HG03565 (cell line): Measurements from ENCODE around the gene RAB11A.

Experiments used
- ATAC-seq: cut with Tn5 transposase; IDR thresholded peaks from one replicate; pipeline ENCODE4 v1.9.1; 2021; ENCODE audit warnings: mild to moderate bottlenecking, moderate library complexity; ENCODE audit not compliant: unreplicated experiment

The RAB11A gene

DNA sequence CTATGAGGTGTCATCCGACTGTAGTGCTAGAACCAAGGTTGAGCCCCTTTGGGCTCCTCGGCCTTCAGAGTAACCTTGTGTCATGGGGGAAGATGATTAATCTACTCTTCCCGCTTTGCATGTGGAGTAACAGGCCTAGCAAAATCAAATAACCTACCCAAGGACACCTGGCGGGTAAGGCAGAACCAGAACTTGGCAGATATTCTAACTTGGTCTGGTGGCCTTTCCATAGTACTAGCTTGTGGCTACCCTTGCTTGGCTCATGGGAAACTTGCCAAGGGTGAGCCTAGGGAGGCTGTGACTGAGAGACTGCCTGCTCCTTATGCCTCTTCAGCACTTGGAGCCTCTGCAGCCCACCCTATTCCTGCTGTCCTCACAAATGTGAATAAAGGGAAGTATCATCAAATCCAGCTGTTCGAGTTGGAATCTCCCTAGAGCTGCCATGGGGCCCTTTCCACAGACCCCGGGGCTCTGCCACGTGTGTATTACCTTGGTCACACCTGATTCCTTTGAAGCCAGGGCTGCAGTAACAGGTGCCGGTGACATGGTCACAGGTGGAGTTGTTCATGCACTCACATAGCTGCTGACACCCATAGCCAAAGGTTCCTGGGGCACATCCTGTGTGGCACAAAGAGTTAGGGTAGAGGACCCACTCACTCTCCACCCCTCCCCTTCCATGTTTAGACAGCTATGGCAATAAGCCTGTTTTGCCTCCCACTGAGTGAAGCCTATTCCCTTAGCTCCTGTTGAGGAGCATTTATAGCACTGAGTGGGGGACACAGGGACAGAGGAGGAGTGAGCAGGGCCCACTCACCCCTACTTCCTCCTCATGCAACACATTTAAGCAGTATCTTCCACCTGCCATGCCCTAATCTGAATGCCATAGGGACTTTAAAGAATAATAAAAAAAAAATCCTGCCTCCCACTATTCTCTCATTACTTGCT, 46.0 kb downstream of the RAB11A start:
- ATAC-seq, result no peak

DNA sequence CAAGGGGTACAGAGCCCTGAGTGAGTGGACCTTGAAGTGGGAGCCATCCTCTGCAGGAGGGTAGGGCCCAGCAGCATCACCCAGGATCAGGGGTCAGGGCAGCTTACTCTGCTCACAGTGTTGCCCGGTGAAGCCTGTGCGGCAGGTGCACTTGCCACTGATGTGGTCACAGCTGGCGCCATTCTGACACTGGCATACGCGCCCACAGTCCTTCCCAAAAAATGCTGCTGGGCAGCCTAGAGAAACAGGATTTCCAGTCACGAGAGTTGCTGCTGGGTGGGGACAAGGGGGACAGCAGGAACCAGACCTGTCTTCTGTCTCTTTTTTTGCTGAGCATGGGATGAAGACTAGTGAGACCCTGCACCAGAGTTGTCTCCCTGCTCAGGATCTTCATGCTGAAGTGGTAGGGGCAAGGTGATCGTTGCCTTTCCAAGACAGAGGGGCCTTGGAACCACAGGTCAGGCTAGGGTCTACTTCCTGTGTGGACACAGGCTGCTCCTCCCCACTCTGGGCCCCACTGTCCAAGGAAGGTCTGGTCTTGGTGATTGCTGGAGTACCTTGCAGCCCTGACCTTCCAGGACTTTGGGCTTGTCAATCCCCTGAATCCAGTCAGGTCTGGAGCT, 46.9 kb downstream of the RAB11A start:
- no peak for ATAC-seq

DNA sequence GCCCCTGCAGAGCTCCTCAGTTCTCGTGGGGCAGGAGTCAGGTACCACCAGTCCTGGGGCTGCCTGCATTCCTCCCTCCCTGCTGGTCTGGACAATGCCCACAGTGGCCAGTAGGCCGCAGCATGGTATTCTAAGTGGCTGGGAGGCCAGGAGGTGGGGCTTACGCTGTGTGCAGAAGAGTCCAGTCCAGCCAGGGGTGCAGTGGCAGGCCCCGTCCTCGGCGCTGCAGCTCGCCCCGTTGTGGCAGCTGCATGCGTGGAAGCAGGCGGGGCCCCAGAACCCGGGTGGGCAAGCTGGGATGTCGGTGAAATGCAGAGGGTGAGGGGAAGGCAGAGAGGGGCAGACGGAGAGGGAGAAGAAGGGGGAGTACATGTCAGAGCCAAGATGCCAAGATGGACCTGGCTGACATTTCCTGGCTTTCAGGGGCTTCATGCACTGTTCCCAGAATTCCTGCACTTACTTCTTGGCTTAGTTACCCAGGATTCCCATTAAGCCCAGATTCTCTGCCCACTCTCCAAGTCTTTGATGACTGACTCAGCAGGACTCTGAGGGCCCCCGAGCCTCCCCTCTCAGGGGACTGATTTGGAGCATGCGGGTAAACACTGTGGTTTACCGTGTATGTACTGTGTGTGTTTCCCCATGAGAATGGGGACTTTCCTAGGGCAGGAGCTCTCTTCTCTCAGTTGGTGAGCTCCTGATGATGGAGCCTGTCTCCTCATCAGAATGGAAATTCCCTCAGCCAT, 47.5 kb downstream of the RAB11A start:
- ATAC-seq, result peak; percentile 51

DNA sequence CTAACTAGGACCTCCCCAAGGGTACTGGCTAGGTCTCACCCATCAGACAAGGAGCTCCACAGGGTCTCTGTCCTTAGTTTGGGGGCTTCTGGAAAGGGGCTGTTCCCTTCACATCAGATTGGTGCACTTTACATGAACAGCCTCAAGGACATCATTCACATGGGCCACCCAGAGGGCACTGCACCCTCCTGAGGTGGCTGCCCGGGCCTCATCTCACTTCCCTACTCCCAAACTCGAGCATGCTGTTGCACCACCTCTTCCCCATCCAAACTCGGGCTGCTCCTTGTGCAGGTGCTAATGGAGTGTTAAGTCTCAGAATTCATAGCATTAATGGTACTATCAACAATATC, 48.1 kb downstream of the RAB11A start:
- no peak for ATAC-seq

DNA sequence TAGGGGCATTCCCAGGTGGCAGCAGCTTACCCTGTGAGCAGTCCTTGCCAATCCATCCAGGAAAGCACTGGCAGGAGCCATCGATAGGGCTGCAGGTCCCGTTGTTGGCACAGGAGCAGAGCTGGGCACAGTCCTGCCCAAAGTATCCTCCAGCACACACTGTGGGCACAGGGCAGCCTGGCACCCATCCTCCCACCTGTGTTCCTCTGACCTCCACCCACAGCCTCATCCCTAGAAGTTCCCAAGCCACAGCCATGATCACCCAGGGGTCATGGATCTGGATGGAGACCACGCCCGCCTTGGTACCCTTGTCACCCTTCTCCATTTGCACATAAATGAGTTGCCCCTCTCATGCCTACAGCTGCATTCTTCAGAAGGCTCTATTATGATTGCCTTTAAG, 48.6 kb downstream of the RAB11A start:
- ATAC-seq, result no peak

DNA sequence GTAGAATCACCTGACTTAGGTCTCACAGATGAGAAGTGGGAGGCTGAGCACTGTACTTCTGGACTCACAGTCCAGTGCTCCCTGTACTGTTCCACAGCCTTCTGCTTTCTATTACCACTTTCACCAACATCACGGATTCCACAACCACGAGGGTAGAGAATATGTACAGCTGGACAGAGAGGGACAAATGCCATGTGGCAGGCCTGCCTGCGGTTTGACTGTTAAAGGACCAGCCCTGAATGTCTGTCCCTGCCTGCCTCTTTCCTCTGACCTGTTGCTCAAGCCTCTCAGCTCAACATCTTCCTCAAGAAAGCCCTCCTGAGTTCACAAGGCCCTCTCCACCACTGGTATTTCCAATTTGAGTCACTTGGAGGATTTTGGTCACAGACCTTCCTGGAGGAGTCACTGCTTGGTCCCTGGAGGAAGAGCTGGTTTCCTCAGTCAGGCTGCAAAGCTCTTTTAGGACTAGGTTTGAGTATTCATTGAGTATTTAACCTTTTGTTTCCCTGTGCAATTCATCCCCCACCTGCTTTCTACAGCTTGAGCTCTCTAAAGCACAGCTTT, 49.1 kb downstream of the RAB11A start:
- no peak for ATAC-seq

DNA sequence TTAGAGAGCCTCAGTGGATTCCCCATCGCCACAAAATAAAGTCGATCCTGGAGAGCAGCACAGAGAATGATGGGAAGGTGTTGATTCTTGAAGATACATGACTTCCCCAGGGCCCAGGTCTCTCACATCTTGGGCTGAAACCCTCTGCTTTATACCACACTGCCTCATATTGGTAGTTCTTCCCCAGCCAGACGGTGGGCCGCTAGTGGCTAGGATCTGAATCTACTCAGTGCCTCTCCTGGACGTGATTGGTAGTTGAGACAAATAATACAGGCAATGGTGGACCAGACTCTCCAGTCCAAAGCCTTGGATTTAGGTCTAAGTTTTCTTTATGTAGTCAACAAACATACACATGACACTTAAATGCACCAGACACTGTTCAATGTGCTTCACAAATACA, 49.7 kb downstream of the RAB11A start:
- ATAC-seq, result no peak

DNA sequence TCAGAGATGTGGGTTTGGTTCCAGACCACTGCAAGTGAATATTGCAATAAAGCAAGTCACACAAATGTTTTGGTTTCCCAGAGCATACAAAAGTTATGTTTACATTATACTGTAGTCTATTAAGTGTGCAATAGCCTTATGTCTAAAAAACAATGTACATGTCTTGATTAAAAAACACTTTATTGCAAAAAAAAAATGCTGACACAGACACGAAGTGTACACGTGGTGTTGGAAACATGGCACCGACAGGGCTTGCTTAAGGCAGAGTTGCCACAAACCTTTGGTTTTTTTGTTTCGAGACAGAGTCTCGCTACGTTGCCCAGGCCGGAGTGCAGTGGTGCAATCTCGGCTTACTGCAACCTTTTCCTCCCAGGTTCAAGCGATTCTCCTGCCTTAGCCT, 50.1 kb downstream of the RAB11A start:
- no peak for ATAC-seq

DNA sequence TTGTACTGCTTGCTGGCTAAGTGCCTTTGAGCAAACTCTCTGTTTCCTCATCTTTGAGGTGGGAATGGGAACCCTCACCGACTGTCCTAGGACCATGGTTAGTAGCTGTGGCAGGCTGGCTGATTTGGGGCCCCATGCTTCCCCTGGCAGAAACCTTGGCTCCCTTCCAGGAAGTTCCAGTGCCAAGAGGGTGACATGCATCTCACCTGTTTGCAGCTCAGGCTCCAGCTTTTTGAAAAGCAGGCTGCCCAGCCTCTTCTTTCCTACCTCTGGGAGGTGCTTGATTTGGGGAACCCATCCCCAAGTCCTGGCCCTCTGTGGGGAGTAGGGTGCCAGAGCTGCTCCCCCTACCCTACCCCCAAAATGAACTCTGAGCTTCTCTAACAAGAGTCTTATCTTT, 50.8 kb downstream of the RAB11A start:
- ATAC-seq, result no peak

DNA sequence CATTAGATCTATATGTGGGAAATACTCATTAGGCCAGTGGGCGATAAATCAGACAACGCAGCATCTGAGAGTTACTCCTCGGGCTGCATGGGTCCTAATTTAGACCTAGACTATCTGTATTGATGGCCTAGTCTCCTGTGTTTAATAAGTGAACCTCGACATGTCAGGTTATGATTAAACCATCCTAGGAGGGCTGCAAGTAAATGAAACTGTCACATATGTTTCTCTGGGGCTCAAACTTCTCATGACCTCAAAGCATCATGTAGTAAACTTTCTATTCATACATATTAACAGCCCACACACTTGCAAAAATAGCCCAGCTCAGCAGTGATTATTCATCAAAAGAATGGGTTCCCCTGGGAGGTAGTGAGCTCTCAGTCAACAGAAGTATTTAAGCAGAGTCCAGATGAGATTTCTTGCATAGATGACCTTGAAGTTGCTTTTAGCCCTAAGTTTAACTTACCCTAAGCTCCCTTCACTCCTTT, 51.6 kb downstream of the RAB11A start:
- ATAC-seq, result no peak

DNA sequence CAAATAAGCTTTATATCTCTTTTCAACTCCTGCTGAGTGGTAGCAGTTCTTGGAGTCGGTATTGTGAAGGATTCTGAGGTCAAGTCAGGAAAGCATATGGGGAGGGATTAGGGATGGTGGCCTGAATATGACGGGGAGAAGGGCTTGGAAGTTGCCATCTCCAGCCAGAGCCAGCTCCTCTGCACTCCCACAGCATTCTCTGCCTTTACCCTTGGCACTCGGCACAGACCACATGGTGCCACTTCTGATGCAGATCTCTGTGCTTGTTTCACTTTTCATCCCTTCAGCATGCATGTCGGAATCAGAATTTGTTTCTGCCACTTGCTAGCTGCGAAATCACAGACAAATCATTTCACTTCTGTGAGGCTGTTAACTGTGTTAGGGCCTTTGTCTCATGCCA, 52.5 kb downstream of the RAB11A start:
- ATAC-seq, result no peak

DNA sequence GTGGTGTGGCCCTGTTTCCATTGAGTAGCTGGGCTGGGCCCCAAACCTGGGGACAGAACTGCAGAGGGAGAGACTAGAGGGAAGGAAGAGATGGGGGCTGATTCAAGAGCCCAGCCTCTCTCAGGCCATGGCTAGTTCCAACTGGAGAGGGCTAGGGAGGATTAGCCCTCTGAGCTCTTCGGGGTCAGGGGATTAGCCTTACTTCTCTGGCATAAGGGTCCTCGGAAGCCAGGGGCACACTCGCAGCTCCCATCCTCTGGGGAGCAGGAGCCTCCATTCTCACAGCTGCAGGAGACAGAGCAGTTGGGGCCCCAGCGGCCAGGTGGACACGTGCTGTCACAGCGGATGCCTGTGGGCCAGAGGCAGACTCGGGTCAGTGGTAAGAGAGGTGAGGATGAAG, 53.3 kb downstream of the RAB11A start:
- ATAC-seq, result no peak

DNA sequence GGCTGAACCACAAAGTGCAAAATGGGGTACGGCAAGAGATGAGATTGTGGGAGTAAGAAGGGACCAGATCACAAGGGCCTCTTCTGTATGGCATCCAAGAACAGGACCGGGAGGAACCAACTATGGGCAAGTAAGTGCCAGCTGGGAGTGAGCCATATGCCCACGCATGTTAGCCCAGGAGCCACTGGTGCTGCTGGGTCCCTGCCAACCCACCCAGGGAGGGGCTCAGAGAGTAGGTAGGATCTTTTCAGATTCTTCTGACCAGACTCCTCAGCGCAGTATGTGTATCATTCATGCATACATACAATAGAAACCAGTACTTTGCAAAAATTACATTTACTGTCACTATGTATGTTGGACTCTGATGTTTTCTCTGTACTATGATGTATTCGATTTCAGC, 54.0 kb downstream of the RAB11A start:
- ATAC-seq, result no peak

DNA sequence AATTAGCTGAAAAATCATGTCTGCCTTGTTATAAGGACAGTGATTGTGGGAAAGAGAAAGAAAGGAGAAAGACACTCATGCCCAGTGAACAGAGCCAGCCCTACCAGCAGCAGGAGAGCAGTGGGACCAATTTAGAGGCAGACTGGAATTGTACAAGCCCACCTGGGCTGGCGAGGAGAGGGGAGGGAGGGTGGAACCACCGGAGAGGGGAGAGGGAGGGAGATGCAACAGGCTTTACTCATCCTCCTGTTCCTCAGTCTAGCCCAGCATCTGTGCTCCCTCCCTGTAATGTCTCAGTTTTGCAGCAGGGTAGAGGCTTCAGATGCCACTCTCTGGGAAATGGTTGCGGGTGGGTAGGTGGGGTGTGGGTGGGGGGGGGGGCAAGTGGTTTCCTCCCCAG, 54.7 kb downstream of the RAB11A start:
- ATAC-seq, result no peak

DNA sequence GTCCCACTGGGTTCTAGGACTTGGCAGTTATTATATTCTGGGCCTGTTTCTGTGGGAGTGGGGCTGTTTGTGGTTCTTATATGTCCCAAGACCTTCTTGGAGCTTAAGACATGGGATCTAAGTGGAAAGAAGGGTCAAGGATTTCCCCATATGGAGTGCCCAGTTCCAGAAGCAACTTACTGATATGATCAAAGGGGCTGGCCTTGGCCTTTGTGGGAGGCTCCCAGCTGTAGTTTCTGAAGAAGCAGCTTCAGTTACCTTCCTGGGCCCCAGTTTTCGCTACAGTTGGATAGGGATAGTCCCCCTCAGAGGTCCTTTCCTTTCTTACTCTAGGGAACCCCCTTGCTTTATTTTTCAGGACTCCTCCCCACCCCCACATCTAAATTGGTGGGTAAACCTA, 56.0 kb downstream of the RAB11A start:
- ATAC-seq, result no peak

DNA sequence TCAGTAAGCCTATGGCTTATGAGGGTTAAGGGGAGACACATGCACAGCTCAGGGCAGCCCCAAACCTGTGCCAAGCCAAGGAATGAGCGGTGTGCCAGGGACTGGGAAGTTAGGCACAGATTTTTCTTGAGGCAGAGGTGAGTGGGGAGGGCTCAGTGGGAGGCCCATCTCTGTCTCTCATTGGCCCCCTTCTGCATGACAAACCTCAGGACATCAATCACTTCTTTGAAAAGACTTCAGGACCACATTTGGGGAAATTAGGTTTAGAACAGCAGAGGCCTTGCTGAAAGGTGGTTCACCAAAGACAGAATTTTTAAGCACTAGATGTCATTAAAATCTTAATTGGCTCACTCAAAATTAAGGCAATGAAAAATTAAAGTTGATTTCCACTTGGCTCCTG, 57.2 kb downstream of the RAB11A start:
- ATAC-seq, result no peak

DNA sequence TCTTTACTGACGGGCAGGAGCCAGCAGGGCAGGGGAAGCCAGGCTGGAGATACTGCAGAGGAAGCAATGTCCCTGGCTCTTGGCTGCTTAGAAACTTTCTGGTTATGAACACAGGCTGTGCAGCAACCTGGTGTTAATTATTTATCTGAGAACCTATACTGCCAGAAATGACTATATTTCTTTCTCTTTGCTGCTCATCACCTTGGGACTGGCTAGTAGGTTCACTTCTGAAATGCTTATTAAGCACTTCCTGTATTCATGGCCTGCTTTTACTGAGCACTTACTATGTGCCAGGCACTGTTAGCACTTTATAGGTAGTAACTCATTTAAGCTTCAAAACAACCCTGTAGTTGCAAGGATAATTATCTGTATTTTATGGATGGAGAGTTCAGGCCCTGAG, 57.6 kb downstream of the RAB11A start:
- no peak for ATAC-seq

DNA sequence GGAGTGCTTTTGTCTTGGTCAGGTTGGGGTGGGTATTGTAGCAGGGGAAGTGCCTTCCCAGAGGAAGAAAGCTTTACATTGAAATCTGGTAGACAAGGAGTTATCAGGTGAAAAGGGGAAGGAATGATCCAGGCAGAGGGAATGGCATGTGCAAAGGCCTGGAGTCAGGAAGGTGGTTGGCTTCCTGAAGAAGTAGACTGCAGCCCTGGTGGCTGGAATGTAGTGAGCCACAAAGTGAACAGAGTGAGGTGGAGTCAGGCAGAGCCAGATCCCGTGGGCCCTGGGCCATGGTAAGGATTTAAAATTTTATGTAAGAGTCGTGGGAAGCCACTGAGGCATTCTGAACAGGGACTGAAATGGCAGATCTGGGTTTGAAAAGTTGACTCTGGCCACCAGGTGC, 58.3 kb downstream of the RAB11A start:
- no peak for ATAC-seq

DNA sequence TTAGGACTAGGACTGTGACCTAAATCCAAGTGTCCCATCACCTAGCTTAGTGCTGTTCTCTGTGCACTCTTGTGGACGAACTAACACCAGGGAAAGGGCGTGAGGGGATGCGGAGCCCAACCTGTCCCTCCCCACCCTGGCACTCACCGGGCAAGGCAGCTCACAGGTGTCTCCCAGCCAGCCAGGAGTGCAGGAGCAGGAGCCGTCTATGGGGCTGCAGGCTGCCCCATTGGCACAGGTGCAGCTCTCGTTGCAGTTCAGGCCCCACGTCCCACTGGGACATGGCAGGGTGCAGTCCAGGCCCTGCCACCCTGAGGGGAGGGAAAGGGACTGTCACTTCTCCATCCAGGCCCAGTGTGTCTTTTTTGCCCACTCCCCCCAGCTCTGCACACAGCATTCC, 60.3 kb downstream of the RAB11A start:
- no peak for ATAC-seq

DNA sequence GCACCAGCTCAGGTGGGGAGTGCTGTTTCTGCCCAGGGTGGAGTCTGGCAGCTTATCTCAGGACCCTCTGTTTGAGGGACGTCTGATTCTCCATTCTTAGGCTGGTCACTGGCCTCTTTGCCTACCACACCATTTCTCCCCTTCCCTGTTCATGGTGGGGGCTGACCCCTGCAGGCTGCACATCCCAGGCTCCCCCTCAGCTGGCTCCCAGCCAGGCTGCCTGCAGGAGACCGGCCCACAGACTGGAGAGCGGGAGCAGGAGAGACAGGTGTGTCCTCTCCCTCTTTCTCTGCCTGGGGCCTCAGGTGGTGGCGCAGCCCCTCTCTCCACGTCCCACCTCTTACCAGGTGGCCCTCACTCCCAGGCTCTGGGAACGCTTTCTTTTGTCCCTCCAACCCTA, 60.8 kb downstream of the RAB11A start:
- ATAC-seq, result no peak

DNA sequence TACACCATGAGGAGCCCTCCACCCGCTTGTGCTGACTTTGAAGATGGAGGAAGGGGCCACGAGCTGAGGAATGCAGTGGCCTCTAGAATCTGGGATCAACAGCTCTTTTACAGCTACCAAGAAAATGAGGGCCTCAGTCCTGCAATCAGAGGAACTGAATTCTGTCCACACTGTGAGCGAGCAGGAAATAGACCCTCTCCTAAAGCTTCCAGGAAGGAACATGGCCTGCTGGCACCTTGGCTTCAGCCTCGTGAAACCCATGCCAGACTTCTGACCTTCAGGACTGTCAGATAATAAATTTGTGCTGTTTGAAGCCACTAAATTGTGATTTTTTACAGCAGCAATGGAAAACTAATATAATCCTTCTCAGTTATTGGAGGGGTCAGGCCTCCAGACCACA, 61.9 kb downstream of the RAB11A start:
- no peak for ATAC-seq
